PFSK-1 (cell line): Measurements from ENCODE around the gene HOMER1. TPM values are rescaled to one million over a fixed set of nuclear protein-coding genes. Genes with fewer than 3 reads are reported as not detected.

Source experiments
- FOXP2 ChIP-seq: optimal IDR thresholded peaks from 2 replicates; pipeline ENCODE3; 2011; ENCODE audit warnings: borderline replicate concordance, control low read depth, inconsistent platforms; ENCODE audit not compliant: insufficient read depth; ENCODE audit errors: extremely low read length, extremely low read depth
- POLR2AphosphoS5 ChIP-seq: IDR thresholded peaks from 2 replicates; pipeline ENCODE4 v1.6.1; 2012; ENCODE audit warnings: low read depth, mild to moderate bottlenecking, control low read depth, low read length, moderate library complexity
- REST ChIP-seq, 2 experiments: IDR thresholded peaks; 2 replicates each; pipeline versions ENCODE4 v1.6.1 to v1.8.0; 2011 to 2012; ENCODE audit warnings: low read depth in 2 of 2, low read length in 2 of 2, control low read depth in 1 of 2, inconsistent platforms in 1 of 2, mild to moderate bottlenecking in 1 of 2, moderate library complexity in 1 of 2; ENCODE audit not compliant: insufficient read depth in 1 of 2
- SIN3A ChIP-seq: IDR thresholded peaks from 2 replicates; pipeline ENCODE4 v1.6.1; 2012; ENCODE audit warnings: mild to moderate bottlenecking, low read length, moderate library complexity, borderline replicate concordance; ENCODE audit not compliant: insufficient read depth
- TAF1 ChIP-seq: IDR thresholded peaks from 2 replicates; pipeline ENCODE4 v1.6.1; 2012; ENCODE audit warnings: low read length, control low read depth, borderline replicate concordance; ENCODE audit not compliant: insufficient read depth
- polyA plus RNA-seq: library from polyadenylated mRNA; unstranded; fragments of >200 nt; gene quantifications from one replicate; pipeline ENCODE4 v1.2.1, GENCODE V29; 2012; ENCODE audit warnings: low read depth, missing spikeins; ENCODE audit not compliant: insufficient read length

Gene HOMER1
- polyA plus RNA-seq: 3.4 TPM

DNA sequence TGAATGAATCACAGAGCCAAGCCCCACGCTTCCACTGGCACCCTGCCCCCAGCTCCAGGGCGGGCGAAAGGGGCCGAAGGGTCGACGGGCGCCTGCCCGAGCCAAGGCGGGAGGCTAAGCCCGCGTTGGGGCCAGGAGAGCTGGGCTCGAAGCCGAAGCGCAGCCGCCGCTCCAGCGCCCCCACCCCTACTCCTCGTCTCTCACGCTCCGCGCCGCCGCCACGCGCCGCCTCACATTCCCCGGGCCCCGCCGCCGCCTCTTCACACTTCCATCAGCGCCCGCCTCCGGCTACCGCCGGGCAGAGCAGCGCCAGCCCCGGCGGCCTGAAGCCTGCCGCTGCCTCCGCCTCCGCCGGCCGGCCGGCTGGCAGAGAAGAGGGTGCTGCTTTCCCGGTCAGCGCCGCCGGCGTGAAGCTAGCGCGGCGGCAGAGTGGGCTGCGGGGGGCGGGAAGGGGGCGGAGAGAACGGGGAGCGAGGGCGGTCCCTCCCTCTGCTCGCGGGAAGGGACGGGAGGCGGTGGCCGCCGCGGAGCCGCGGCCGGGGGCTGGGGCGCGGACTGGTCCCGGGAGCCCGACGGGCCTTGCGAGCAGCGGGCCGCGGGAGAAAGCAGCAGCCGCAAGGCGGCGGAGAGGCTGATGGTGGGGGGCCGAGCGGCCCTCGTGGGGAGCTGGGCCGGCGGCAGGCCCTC is at the start of gene HOMER1:
HOMER1 (minus strand) TSS at position 431 of the 687 bp plus-strand sequence. CDS start 1,360 bp downstream, outside the sequence.
- TF ChIP-seq REST (IDR thresholded peaks at IDR 0.05; ENCODE audit: insufficient read depth in 1 of 2, low read depth in 2 of 2, low read length in 2 of 2) (no peak), SIN3A (0 out of 2 replicates have a peak, but pooled peaks have one; percentile 1), POLR2AphosphoS5 (peak; percentile 84)

- TF ChIP-seq TAF1 (no peak), SIN3A (no peak), FOXP2 (no peak), POLR2AphosphoS5 (no peak), REST (IDR thresholded peaks at IDR 0.05; ENCODE audit: insufficient read depth in 1 of 2, low read depth in 2 of 2, low read length in 2 of 2) (no peak)
Observed at GRCh38 chr5:79563247-79563590, 49.3 kb upstream of the HOMER1 start.

- TF ChIP-seq REST (IDR thresholded peaks at IDR 0.05; ENCODE audit: insufficient read depth in 1 of 2, low read depth in 2 of 2, low read length in 2 of 2): no peak
- TF ChIP-seq TAF1: no peak
- no peak for TF ChIP-seq POLR2AphosphoS5
- no peak for TF ChIP-seq FOXP2
- no peak for TF ChIP-seq SIN3A
Observed at GRCh38 chr5:79562351-79563246, 48.7 kb upstream of the HOMER1 start.

DNA sequence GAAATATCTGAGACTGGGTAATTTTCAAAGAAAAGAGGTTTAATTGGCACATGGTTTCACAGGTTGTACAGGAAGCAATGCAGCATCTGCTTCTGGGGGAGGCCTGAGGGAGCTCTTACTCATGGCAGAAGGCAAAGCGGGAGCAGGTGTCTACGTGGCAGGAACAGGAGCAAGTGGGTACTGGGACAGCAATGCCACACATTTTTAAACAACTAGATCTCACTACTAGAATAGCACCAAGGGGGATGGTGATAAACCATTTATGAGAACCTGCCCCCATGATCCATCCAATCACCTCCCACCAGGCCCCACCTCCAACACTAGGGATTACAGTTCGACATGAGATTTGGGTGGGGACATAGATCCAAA is 47.6 kb upstream of the HOMER1 start:
- no peak for TF ChIP-seq REST (IDR thresholded peaks at IDR 0.05; ENCODE audit: insufficient read depth in 1 of 2, low read depth in 2 of 2, low read length in 2 of 2)
- TF ChIP-seq SIN3A: no peak
- TF ChIP-seq POLR2AphosphoS5: no peak
- TF ChIP-seq TAF1: no peak
- no peak for TF ChIP-seq FOXP2
